HL-60/S4 treated with phorbol 12-myristate 13-acetate at 8.2 ng/mL for 4 days and 3 days (cell line): ENCODE data around the gene NAALAD2.
"Not testable (repeated sequence)": the region's sequence is repeated elsewhere in the genome, so short reads cannot be mapped to it uniquely, and the experiment has no call there.

Experiments
- in situ Hi-C: fragments of 300-500 bp; cut with MboI; formaldehyde crosslinking; loops from 2 replicates; pipeline ENCODE4 v1.15.0; 2022; ENCODE audit warnings: low sequenced_read_pairs

NAALAD2 gene

DNA sequence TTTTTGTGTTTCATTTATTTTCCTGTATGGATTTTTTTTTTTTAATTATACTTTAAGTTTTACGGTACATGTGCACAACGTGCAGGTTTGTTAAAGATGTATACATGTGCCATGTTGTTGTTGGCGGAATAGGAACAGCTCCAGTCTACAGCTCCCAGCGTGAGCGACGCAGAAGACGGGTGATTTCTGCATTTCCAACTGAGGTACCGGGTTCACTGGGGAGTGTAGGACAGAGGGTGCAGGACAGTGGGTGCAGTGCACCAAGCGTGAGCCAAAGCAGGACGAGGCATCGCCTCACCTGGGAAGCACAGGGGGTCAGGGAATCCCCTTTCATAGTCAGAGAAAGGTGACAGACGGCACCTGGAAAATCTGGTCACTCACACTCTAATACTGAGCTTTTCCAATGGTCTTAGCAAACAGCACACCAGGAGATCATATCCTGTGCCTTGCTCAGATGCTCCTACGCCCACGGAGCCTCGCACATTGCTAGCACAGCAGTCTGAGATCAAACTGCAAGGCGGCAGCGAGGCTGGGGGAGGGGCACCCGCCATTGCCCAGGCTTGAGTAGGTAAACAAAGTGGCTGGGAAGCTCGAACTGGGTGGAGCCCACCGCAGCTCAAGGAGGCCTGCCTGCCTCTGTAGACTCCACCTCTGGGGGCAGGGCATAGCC lies 105.6 kb downstream of the NAALAD2 start:
- in situ Hi-C loops, result not testable (repeated sequence)

DNA sequence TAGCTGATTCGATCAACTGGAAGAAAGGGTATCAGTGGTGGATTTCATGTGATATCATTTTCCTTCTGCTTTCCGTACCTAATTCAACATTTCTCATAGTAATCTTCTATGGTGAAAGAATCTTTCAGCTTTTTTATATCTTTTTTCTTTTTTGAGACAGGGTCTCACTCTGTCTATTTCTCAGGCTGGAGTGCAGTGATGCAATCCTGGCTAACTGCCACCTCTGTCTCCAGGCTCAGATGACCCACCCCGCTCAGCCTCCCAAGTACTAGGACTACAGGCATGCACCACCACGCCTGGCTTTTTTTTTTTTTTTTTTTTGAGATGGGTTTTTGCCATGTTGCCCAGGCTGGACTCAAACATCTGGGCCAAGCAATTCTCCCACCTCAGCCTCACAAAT lies 107.0 kb downstream of the NAALAD2 start:
- in situ Hi-C loops, result no loop called here
